IPS-18a (cell line): ENCODE data around the gene PBRM1.

Source experiments
- H3K27ac ChIP-seq: one replicate; pipeline ENCODE4 v1.5.1; 2013; ENCODE audit warnings: low read length
- H3K27me3 ChIP-seq: one replicate; pipeline ENCODE4 v1.6.1; 2013; ENCODE audit warnings: mild to moderate bottlenecking, low read length; ENCODE audit not compliant: control insufficient read depth, insufficient read depth
- H3K36me3 ChIP-seq: one replicate; pipeline ENCODE4 v1.6.1; 2013; ENCODE audit warnings: low read depth, low read length; ENCODE audit not compliant: control insufficient read depth
- H3K4me1 ChIP-seq: one replicate; pipeline ENCODE4 v1.6.1; 2013; ENCODE audit warnings: low read depth, low read length; ENCODE audit not compliant: control insufficient read depth
- H3K4me3 ChIP-seq: one replicate; pipeline ENCODE4 v1.5.1; 2013; ENCODE audit warnings: low read length
- H3K9ac ChIP-seq: one replicate; pipeline ENCODE4 v1.6.1; 2013; ENCODE audit warnings: mild to moderate bottlenecking, low read length, moderate library complexity
- H3K9me3 ChIP-seq: one replicate; pipeline ENCODE4 v1.6.1; 2013; ENCODE audit warnings: low read depth, low read length; ENCODE audit not compliant: control insufficient read depth

Gene PBRM1

GRCh38 chr3:52537726-52538421, 147.8 kb downstream of the PBRM1 start:
- Histone ChIP-seq H3K9me3 (no peaks in the 10 kb centered on the region), H3K27ac (no peak overlapping the region), H3K27me3 (no peaks in the 10 kb centered on the region), H3K36me3 (peaks cover 18% of the 10 kb centered on the region), H3K4me3 (peak overlapping the region; percentile 98), H3K9ac (peak overlapping the region; percentile 97), H3K4me1 (peaks cover 22% of the 10 kb centered on the region)

GRCh38 chr3:52537165-52537620, 148.5 kb downstream of the PBRM1 start:
- H3K9me3 ChIP-seq: no peaks in the 10 kb centered on the region
- H3K9ac ChIP-seq: peak overlapping the region; percentile 97
- H3K4me3 ChIP-seq: peak overlapping the region; percentile 98
- H3K4me1 ChIP-seq: peaks cover 23% of the 10 kb centered on the region
- peak overlapping the region; percentile 83 for H3K27ac ChIP-seq
- H3K36me3 ChIP-seq: peaks cover 18% of the 10 kb centered on the region
- H3K27me3 ChIP-seq: no peaks in the 10 kb centered on the region

GRCh38 chr3:52536369-52537164, 149.1 kb downstream of the PBRM1 start, which contains the start of gene UQCC5:
Gene UQCC5 (plus strand): TSS chr3:52536605. CDS start chr3:52536756, 151 bp downstream.
- Histone ChIP-seq H3K4me1 (peaks cover 27% of the 10 kb centered on the region), H3K27ac (peak within 1 kb of the TSS; percentile 83), H3K36me3 (peaks cover 18% of the 10 kb centered on the region), H3K9me3 (no peaks in the 10 kb centered on the region), H3K27me3 (no peaks in the 10 kb centered on the region), H3K9ac (peak within 1 kb of the TSS; percentile 97), H3K4me3 (peak within 1 kb of the TSS; percentile 98)

- Histone ChIP-seq H3K36me3 (peaks cover 14% of the 10 kb centered on the region), H3K9ac (no peak overlapping the region), H3K4me3 (peak overlapping the region; percentile 43), H3K9me3 (no peaks in the 10 kb centered on the region), H3K4me1 (peaks cover 27% of the 10 kb centered on the region), H3K27me3 (no peaks in the 10 kb centered on the region), H3K27ac (no peak overlapping the region)
Measured at GRCh38 chr3:52536112-52536368, 149.7 kb downstream of the PBRM1 start.

GRCh38 chr3:52535411-52536111, 150.2 kb downstream of the PBRM1 start:
- H3K27ac ChIP-seq: no peak overlapping the region

GRCh38 chr3:52534281-52535183, 151.2 kb downstream of the PBRM1 start:
- H3K4me1 ChIP-seq: peaks cover 27% of the 10 kb centered on the region
- H3K36me3 ChIP-seq: no peaks in the 10 kb centered on the region
- H3K9me3 ChIP-seq: no peaks in the 10 kb centered on the region
- peak overlapping the region; percentile 31 for H3K9ac ChIP-seq
- H3K4me3 ChIP-seq: peak overlapping the region; percentile 53
- H3K27me3 ChIP-seq: no peaks in the 10 kb centered on the region
- no peak overlapping the region for H3K27ac ChIP-seq

More at GRCh38 chr3:52535411-52536111, 150.2 kb downstream of the PBRM1 start:
- Histone ChIP-seq H3K9ac (no peak overlapping the region), H3K9me3 (no peaks in the 10 kb centered on the region), H3K36me3 (peaks cover 9% of the 10 kb centered on the region), H3K27me3 (no peaks in the 10 kb centered on the region), H3K4me1 (peaks cover 27% of the 10 kb centered on the region), H3K4me3 (peak overlapping the region; percentile 53)

GRCh38 chr3:52533623-52534280, 152.0 kb downstream of the PBRM1 start, which contains the start of gene NT5DC2:
Gene NT5DC2 (minus strand): TSS chr3:52533857. CDS start chr3:52533737, 120 bp downstream.
- H3K27ac ChIP-seq: no peak within 1 kb of the TSS
- peaks cover 7% of the 10 kb centered on the region for H3K36me3 ChIP-seq
- no peaks in the 10 kb centered on the region for H3K9me3 ChIP-seq
- peak within 1 kb of the TSS; percentile 80 for H3K4me3 ChIP-seq
- H3K9ac ChIP-seq: peak within 1 kb of the TSS; percentile 72
- H3K27me3 ChIP-seq: no peaks in the 10 kb centered on the region
- H3K4me1 ChIP-seq: peaks cover 27% of the 10 kb centered on the region

GRCh38 chr3:52532838-52533622, 152.7 kb downstream of the PBRM1 start:
- no peak overlapping the region for H3K27ac ChIP-seq
- H3K36me3 ChIP-seq: peaks cover 13% of the 10 kb centered on the region
- H3K4me1 ChIP-seq: peaks cover 27% of the 10 kb centered on the region
- peak overlapping the region; percentile 72 for H3K9ac ChIP-seq
- peak overlapping the region; percentile 80 for H3K4me3 ChIP-seq
- H3K27me3 ChIP-seq: no peaks in the 10 kb centered on the region
- no peaks in the 10 kb centered on the region for H3K9me3 ChIP-seq

- Histone ChIP-seq H3K27ac (no peak overlapping the region), H3K36me3 (peaks cover 18% of the 10 kb centered on the region), H3K9ac (peak overlapping the region; percentile 72), H3K9me3 (no peaks in the 10 kb centered on the region), H3K4me3 (peak overlapping the region; percentile 80), H3K4me1 (peaks cover 21% of the 10 kb centered on the region), H3K27me3 (no peaks in the 10 kb centered on the region)
Measured at GRCh38 chr3:52532517-52532837, 153.2 kb downstream of the PBRM1 start.
